Motor neuron (in vitro differentiated cells): ENCODE data around the gene CCDC9B. TPM values are rescaled to one million over a fixed set of nuclear protein-coding genes. Genes with fewer than 3 reads are reported as not detected.
A peak's percentile ranks its signal among the peaks of the same experiment; 100 is the strongest.

Source experiments
- ATAC-seq, 8 experiments: fragments of 200-7000 bp; cut with Tn5 transposase; replicated peaks in 6 of 8; 2 replicates each; pipeline ENCODE4 v1.8.0; 2021; ENCODE audit warnings: mild to moderate bottlenecking in 8 of 8, moderate library complexity in 8 of 8
- H3K27ac ChIP-seq, 2 donors: fragments of 250-450 bp; sonication (Bioruptor Pico); 2 replicates each; pipeline ENCODE4 v1.9.0; 2021; ENCODE audit warnings: antibody characterized with exemption in 2 of 2, mild to moderate bottlenecking in 2 of 2, moderate library complexity in 1 of 2
- H3K4me1 ChIP-seq, 2 donors: fragments of 250-450 bp; sonication (Bioruptor Pico); replicated peaks in 1 of 2; 2 replicates each; pipeline ENCODE4 v1.6.1; 2021; ENCODE audit warnings: antibody characterized with exemption in 2 of 2, mild to moderate bottlenecking in 2 of 2, moderate library complexity in 1 of 2
- H3K4me3 ChIP-seq, 5 donors: fragments of 250-450 bp; sonication (Bioruptor Pico); 2 replicates each; pipeline ENCODE4 v1.9.0; 2021; ENCODE audit warnings: antibody characterized with exemption in 5 of 5, mild to moderate bottlenecking in 5 of 5, moderate library complexity in 4 of 5
- WGBS, 10 experiments: fragments of 450-650 bp; shearing (Covaris generic); methylation state at CpG; one replicate each; pipeline ENCODE4 v1.0.0; 2022; 5-methylcytosine and 5-hydroxymethylcytosine counted together
- in situ Hi-C, 9 experiments: fragments of 400-800 bp; cut with MboI; loops; one replicate each; pipeline ENCODE4 v1.15.0; 2021; ENCODE audit warnings: low sequenced_read_pairs in 9 of 9, low pct_unique_long_range_greater_than_20kb in 2 of 9; ENCODE audit not compliant: unreplicated experiment in 9 of 9
- total RNA-seq, 8 experiments: library from RNA; unstranded; fragments of 300-600 nt; gene quantifications; 2 replicates each; pipeline versions ENCODE4 v1.2.3 to v1.2.4, GENCODE V29; 2022

CCDC9B gene
- total RNA-seq, 8 experiments from 2014 or later = 0.50 to 32.6 (median 1.9) TPM

GRCh38 chr15:40292246-40292645 lies 48.5 kb downstream of the CCDC9B start:
- Histone ChIP-seq H3K27ac (no peak overlapping the region), H3K4me1 (peaks cover 36 to 58% of the 10 kb centered on the region in 2 donors), H3K4me3 (no peak overlapping the region)
- in situ Hi-C loops = no loop called here
- ATAC-seq = no peak
- 100% methylated on average over 1 of the region's 3 CpGs; no CpG with 5 or more reads in 9 of the 10 experiments for WGBS, 10 experiments

- ATAC-seq = peak; percentile 68 to 97 (median 76)
- no CpG with 5 or more reads among the region's 68 CpGs for WGBS, 10 experiments
- Histone ChIP-seq H3K4me3 (peak overlapping the region in 4 of 5 donors; percentile 1 to 17 (median 12)), H3K4me1 (peaks cover 44 to 61% of the 10 kb centered on the region in 2 donors), H3K27ac (peak overlapping the region in 1 of 2 donors; percentile 2)
- in situ Hi-C loops = no loop called here
Measured at GRCh38 chr15:40290918-40291574, 49.7 kb downstream of the CCDC9B start.

GRCh38 chr15:40290545-40290917 lies 50.2 kb downstream of the CCDC9B start:
- no peak for ATAC-seq
- in situ Hi-C loops = no loop called here
- Histone ChIP-seq H3K4me1 (peaks cover 49 to 61% of the 10 kb centered on the region in 2 donors), H3K27ac (no peak overlapping the region), H3K4me3 (no peak overlapping the region)
- WGBS, 10 experiments = 55 to 100% methylated on average over 1 to 5 of the region's 12 CpGs; no CpG with 5 or more reads in 8 of the 10 experiments

GRCh38 chr15:40289140-40289775 lies 51.5 kb downstream of the CCDC9B start:
- Histone ChIP-seq H3K4me1 (peaks cover 51 to 61% of the 10 kb centered on the region in 2 donors), H3K4me3 (no peak overlapping the region), H3K27ac (no peak overlapping the region)
- 80 to 100% (median 100%) methylated on average over 1 to 4 of the region's 6 CpGs; no CpG with 5 or more reads in 3 of the 10 experiments for WGBS, 10 experiments
- ATAC-seq = no peak
- in situ Hi-C loops = no loop called here

GRCh38 chr15:40287968-40288367 lies 52.8 kb downstream of the CCDC9B start:
- ATAC-seq = peak in 2 of 8 experiments; percentile 7 to 13
- peaks cover 39 to 50% of the 10 kb centered on the region in 2 donors for H3K4me1 ChIP-seq
- no peak overlapping the region for H3K4me3 ChIP-seq
- H3K27ac ChIP-seq = no peak overlapping the region
- in situ Hi-C loops = no loop called here
- WGBS, 10 experiments = 37 to 100% (median 80%) methylated on average over 1 to 2 of the region's 4 CpGs; no CpG with 5 or more reads in 5 of the 10 experiments

- no peak for ATAC-seq
- Histone ChIP-seq H3K4me3 (no peak overlapping the region), H3K27ac (no peak overlapping the region), H3K4me1 (peaks cover 36 to 46% of the 10 kb centered on the region in 2 donors)
- 60 to 100% (median 80%) methylated on average over 1 to 3 of the region's 3 CpGs; no CpG with 5 or more reads in 2 of the 10 experiments for WGBS, 10 experiments
- in situ Hi-C loops = no loop called here
Measured at GRCh38 chr15:40287505-40287904, 53.2 kb downstream of the CCDC9B start.

GRCh38 chr15:40286794-40287193 lies 53.9 kb downstream of the CCDC9B start:
- no peak for ATAC-seq
- in situ Hi-C loops = no loop called here
- H3K4me1 ChIP-seq = peaks cover 35 to 39% of the 10 kb centered on the region in 2 donors
- H3K27ac ChIP-seq = no peak overlapping the region
- 100% methylated on average over 1 of the region's 7 CpGs; no CpG with 5 or more reads in 9 of the 10 experiments for WGBS, 10 experiments
- no peak overlapping the region for H3K4me3 ChIP-seq

GRCh38 chr15:40286061-40286532 lies 54.6 kb downstream of the CCDC9B start:
- 67 to 87% (median 74%) methylated on average over 2 to 3 of the region's 7 CpGs; no CpG with 5 or more reads in 7 of the 10 experiments for WGBS, 10 experiments
- ATAC-seq = peak in 4 of 8 experiments; percentile 1 to 15 (median 6)
- in situ Hi-C loops = no loop called here
- Histone ChIP-seq H3K4me3 (no peak overlapping the region), H3K27ac (no peak overlapping the region), H3K4me1 (peaks cover 28 to 37% of the 10 kb centered on the region in 2 donors)

GRCh38 chr15:40285554-40286011 lies 55.2 kb downstream of the CCDC9B start:
- 0 to 20% (median 0%) methylated on average over 1 of the region's 1 CpG; no CpG with 5 or more reads in 7 of the 10 experiments for WGBS, 10 experiments
- Histone ChIP-seq H3K4me1 (peaks cover 24 to 35% of the 10 kb centered on the region in 2 donors), H3K4me3 (no peak overlapping the region), H3K27ac (no peak overlapping the region)
- in situ Hi-C loops = no loop called here
- peak; percentile 15 to 55 (median 36) for ATAC-seq

- Histone ChIP-seq H3K27ac (no peak overlapping the region), H3K4me1 (peaks cover 22 to 35% of the 10 kb centered on the region in 2 donors), H3K4me3 (no peak overlapping the region)
- WGBS, 10 experiments = 0 to 28% (median 13%) methylated on average over 1 to 4 of the region's 4 CpGs; no CpG with 5 or more reads in 5 of the 10 experiments
- peak; percentile 16 to 80 (median 38) for ATAC-seq
- in situ Hi-C loops = no loop called here
Measured at GRCh38 chr15:40285151-40285550, 55.6 kb downstream of the CCDC9B start.

GRCh38 chr15:40283615-40284300 lies 57.0 kb downstream of the CCDC9B start:
- peaks cover 27 to 42% of the 10 kb centered on the region in 2 donors for H3K4me1 ChIP-seq
- in situ Hi-C loops = no loop called here
- H3K4me3 ChIP-seq = no peak overlapping the region
- 24 to 100% (median 62%) methylated on average over 1 to 12 of the region's 33 CpGs; no CpG with 5 or more reads in 3 of the 10 experiments for WGBS, 10 experiments
- no peak for ATAC-seq
- no peak overlapping the region for H3K27ac ChIP-seq

- ATAC-seq = peak; percentile 5 to 29 (median 18)
- H3K4me1 ChIP-seq = peaks cover 27 to 40% of the 10 kb centered on the region in 2 donors
- peak within 1 kb of the TSS; percentile 13 to 34 (median 19) for H3K4me3 ChIP-seq
Measured at GRCh38 chr15:40282869-40283614, 57.7 kb downstream of the CCDC9B start, which contains the start of gene ANKRD63. Gene ANKRD63 (minus strand): TSS chr15:40283064. CDS start chr15:40282586, 478 bp downstream.

More at GRCh38 chr15:40282869-40283614, 57.7 kb downstream of the CCDC9B start, which contains the start of gene ANKRD63:
- no peak within 1 kb of the TSS for H3K27ac ChIP-seq
- in situ Hi-C loops = no loop called here
- WGBS, 10 experiments = 3% methylated on average over 6 of the region's 76 CpGs; no CpG with 5 or more reads in 9 of the 10 experiments
